Stimulated activated memory B cell treated with anti-CD40 and anti-IgM and Interleukin-4, amounts not matched to agents 10 μg/mL and 1 μg/mL and 100 μg/mL, for 72 hours (primary cell): ENCODE results near the gene TMA7B.

Experiments used
- ATAC-seq: fragments of 150-1000 bp; cut with Tn5 transposase; 2 replicates; pipeline ENCODE4 v1.10.0; 2021
- H3K27ac Mint-ChIP-seq: one replicate; pipeline ENCODE4 v1.8.0; 2022; ENCODE audit warnings: mild to moderate bottlenecking, mixed read lengths
- H3K27me3 Mint-ChIP-seq: one replicate; pipeline ENCODE4 v1.8.0; 2022; ENCODE audit warnings: mixed read lengths
- H3K36me3 Mint-ChIP-seq: one replicate; pipeline ENCODE4 v1.8.0; 2022; ENCODE audit warnings: mixed read lengths
- H3K4me1 Mint-ChIP-seq: one replicate; pipeline ENCODE4 v1.8.0; 2022; ENCODE audit warnings: mixed read lengths
- H3K4me3 Mint-ChIP-seq: one replicate; pipeline ENCODE4 v1.8.0; 2022; ENCODE audit warnings: mild to moderate bottlenecking, moderate library complexity, mixed read lengths
- H3K9me3 Mint-ChIP-seq: one replicate; pipeline ENCODE4 v1.8.0; 2022; ENCODE audit warnings: mixed read lengths

TMA7B gene

GRCh38 chr22:40008726-40009291, 48.6 kb downstream of the TMA7B start:
- Mint-ChIP-seq H3K4me3 (no peak overlapping the region), H3K36me3 (peaks cover 5% of the 10 kb centered on the region), H3K9me3 (no peaks in the 10 kb centered on the region), H3K27me3 (peaks cover 88% of the 10 kb centered on the region), H3K4me1 (no peaks in the 10 kb centered on the region), H3K27ac (no peak overlapping the region)
- ATAC-seq: no peak

GRCh38 chr22:40009292-40009774, 49.1 kb downstream of the TMA7B start:
- no peak overlapping the region for H3K4me3 Mint-ChIP-seq
- H3K9me3 Mint-ChIP-seq: no peaks in the 10 kb centered on the region
- peaks cover 93% of the 10 kb centered on the region for H3K27me3 Mint-ChIP-seq
- no peaks in the 10 kb centered on the region for H3K4me1 Mint-ChIP-seq
- no peak for ATAC-seq
- H3K27ac Mint-ChIP-seq: no peak overlapping the region
- H3K36me3 Mint-ChIP-seq: peaks cover 5% of the 10 kb centered on the region

- Mint-ChIP-seq H3K4me1 (no peaks in the 10 kb centered on the region), H3K9me3 (no peaks in the 10 kb centered on the region), H3K27ac (no peak overlapping the region), H3K4me3 (no peak overlapping the region), H3K36me3 (peaks cover 5% of the 10 kb centered on the region), H3K27me3 (peaks cover 94% of the 10 kb centered on the region)
- no peak for ATAC-seq
These were observed 49.9 kb downstream of the TMA7B start for GRCh38 chr22:40009951-40010671.

GRCh38 chr22:40010746-40011145, 50.5 kb downstream of the TMA7B start:
- no peak for ATAC-seq
- no peaks in the 10 kb centered on the region for H3K9me3 Mint-ChIP-seq
- no peaks in the 10 kb centered on the region for H3K4me1 Mint-ChIP-seq
- H3K27me3 Mint-ChIP-seq: peaks cover 94% of the 10 kb centered on the region
- peaks cover 5% of the 10 kb centered on the region for H3K36me3 Mint-ChIP-seq
- no peak overlapping the region for H3K4me3 Mint-ChIP-seq
- H3K27ac Mint-ChIP-seq: no peak overlapping the region
